OCI-M2 (cell line): Measurements from ENCODE around the gene SARDH.
"Not testable (repeated sequence)": the region's sequence is repeated elsewhere in the genome, so short reads cannot be mapped to it uniquely, and the experiment has no call there.

Experiments
- DNase-seq: peaks from one replicate; lab custom pipeline; 2025; ENCODE audit not compliant: unreplicated experiment; lab: John Stamatoyannopoulos, UW

Gene SARDH

DNA sequence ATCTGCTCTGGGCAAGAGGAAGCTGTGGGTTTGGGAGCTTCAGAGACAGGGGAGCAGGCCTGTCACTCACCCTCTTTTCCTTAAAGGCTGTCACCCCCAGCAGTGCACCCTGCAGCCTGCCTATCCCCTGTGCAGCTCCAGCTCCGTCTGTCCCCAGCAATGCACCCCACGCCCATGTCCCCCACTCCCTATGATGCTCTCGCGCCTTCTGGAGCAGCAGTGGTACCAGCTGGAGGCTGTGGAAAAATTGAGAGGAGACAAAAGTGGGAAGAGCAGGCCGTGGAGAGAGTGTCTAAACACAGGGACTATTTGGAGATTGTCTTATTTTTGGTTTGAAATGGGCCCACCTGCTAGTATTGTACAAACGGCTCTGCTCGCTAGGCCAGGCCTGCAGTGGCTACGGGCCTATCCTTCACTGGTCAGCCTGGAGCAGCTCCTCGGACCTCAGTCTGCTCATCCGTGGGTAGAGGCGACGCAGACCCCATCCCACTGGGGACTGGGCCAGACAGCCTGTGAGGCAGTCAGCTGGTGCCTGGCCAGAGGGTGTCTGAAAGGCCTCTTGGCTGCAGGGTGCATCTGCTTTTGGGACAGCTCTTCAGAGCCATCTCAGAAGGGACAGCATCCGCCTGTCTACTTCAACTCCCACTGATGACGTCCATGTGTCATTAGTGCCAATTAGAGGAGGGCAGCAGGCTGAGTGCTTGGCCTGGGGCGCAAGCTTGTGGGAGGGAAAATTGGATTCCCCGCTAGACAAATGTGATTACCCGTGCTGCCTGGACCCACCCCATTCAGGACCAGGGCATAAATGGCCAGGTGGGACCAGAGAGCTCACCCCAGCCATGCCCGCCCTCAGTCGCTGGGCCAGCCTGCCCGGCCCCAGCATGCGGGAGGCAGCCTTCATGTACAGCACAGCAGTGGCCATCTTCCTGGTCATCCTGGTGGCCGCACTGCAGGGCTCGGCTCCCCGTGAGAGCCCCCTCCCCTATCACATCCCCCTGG is 102.3 kb downstream of the SARDH start, which contains the start of gene DBH:
Gene DBH (plus strand): TSS at position 831 of the 999 bp plus-strand sequence. CDS start 9 bp downstream, at position 840.
- DNase-seq = no peak

DNA sequence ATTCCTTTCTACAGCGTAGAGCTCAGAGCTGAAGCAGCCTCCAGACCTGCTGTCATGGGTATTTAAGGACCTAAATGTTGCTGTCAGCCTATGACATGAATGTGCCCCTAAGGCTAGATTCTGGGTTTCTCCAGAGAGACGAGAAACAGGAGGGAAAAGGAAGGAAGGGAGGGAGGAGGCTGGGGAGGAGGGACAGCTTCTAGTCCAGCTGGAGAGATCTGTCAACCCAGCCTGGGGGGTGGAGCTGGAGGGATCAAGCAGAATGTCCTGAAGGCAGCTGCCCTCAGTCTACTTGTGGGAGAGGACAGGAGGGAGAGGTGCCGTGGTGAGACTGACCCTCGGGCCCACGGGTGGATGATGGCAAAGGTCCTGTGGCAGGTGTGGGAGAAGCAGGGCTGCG is 103.1 kb downstream of the SARDH start:
- no peak for DNase-seq

DNA sequence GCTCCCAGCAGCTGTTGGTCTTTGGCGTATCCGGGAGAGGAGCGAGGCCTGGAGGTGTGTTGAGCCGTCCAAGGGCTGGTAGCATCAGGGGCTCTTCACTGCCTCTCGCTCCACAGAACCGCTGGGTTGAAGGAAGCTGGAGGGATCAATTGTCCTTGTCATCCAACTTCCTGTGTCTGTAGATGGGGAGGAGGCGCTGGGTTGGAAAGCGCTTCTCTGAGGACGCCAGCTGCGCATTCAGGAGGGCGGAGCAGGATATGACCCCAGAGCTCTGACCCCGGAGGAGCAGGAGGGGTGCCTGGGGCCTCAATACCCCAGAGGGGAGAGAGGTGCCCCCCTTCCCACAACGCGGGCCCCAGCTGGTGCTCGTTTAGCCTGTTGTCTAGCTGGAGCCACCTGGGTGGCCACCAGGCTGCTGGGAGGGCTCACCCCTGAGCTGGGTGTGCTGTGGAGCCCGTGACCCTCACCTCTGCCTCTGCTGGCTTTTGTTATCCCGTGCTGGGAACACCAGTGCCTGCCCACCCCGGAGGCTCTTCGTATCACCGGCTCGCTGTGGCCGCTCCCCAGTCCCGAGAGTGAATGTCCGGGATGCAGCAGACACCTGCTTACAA is 104.0 kb downstream of the SARDH start:
- DNase-seq = no peak

DNA sequence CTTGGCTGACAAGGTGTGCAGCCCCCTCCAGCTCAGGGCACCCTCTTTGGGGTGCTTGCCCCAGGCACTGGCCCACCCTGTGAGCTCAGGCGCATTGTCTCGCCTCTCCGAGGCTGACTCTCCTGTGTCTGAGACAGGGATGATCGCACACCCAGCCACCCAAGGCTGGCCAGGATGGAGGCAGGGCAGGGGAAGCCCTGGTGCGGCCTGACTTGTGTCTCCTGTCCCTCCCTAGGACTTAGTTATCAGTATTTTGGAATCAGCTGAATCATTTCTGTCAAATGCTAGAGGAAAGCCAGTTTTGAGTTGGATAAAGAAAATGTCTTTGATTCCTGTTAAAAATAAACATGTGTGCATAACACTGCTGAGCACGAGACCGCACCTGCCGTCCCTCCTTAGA is 104.5 kb downstream of the SARDH start:
- DNase-seq = no peak

DNA sequence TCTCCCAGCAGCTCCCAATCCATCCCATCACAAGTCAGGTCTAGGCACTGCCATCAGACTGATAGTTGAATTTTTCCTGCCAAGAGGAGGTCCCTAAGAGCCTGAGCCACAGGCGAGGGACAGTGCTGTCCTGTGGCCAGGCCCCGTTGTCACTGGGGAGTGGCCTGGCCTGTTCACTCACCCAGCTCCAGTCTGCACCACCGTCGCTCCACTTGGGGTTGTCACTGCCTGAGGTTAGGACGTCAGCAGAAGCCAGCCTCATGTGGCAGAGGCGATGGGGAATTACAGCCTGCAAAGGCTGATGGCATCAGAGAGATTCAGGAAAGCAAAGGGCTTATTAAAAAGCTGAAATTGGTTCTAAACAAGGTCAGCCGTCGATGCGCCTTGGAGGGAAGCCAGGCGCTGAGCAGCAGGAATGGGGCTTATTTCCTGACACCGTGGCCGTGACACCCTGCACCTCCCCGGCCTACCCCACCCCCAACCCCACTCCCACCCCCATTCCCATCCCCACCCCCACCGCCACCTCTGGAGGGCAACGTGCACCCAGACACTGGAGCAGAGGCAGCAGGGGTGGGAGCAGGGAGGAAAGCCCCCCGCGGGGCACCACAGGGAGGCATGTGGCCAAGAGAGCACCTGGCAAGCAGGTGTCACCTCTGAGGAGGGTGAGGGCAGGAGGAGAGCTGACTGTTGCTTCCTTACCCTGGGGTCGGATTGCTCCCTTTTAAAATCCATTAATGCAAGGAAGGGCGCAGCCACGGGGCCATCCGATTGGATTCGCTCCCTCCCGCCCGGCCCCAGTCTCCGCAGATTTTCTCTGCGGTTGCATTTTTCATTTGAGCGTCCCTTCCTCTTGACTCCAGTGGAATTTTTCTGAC is 105.1 kb downstream of the SARDH start:
- no peak for DNase-seq

DNA sequence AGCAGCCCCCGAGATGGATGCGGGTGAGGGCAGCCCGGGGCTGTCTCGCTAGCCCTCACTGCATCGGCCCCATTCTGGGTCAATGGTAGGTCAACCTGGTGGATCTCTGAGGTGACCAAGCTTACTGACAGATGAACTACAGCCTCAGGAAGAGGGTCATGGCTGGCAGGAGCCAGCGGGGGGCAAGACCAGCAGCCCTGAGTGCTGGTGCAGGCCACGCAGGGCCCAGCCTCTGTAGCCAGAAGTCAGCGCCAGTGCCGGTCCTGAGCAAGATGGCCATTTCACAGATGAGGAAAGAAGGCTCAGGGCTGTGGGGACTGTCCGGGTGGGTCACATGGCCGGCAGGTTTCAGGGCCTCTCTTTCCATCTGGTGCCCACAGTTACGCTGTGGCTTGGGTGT is 107.0 kb downstream of the SARDH start:
- no peak for DNase-seq

DNA sequence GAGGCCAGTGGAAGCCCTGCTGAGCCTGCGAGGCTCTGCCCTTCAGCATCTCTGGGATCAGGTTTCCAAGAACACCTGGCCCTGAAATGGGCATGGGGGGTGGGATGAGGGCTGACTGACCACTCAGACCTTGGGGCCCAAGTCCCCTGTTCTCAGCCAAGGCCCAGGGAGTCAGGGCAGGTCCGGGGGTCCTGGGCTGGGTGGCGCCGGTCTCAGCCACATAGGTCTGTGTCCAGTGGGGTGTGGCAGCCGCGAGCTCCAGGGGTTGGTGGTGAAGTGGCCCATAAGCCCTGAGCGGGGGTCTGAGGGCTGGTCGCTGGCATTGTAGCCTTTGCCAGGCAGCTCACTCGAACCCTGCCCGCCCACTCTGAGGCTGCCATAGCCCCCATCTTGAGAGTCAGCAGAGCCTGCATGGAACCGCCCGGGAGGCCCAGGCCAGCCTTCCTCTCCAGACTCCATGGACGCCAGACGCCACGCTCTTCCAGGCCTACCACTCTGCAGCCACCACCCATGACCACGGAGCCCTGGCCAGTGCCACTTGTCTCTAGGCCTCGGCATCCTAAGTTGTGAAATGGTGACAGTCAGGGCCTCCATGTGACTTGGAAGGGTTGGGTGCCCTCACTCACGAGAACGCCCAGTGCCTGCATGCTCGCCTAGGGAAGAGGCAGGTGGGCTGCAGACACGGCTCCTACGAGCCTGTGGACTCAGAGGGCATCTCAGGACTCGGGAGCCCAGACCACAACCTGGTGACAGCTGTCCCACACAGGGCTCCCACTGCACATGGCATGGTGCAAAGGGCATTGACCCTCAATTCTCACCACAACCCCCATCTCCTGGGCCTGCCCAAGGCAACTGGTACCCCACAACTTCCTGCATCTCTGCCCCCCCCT is 108.7 kb downstream of the SARDH start:
- DNase-seq = no peak

DNA sequence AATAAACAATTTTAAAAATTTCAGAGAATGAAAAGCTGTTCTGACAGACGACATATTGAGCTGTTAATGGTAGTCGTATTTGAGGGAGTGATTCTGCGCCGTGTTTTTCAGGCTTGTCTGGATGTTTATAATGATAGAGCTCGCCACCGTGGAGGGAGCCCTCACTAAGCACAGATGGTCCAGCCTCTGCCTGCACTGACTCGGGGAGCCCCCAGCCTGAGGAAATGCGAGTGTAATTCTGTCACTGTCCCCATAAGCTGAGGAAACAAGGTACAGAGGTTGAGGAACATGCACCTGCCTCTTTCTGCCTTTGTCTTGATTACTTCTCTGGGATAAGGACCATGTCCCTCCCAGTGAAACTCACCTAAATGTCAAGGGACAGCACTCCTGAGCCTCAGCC is 109.4 kb downstream of the SARDH start:
- DNase-seq = no peak

DNA sequence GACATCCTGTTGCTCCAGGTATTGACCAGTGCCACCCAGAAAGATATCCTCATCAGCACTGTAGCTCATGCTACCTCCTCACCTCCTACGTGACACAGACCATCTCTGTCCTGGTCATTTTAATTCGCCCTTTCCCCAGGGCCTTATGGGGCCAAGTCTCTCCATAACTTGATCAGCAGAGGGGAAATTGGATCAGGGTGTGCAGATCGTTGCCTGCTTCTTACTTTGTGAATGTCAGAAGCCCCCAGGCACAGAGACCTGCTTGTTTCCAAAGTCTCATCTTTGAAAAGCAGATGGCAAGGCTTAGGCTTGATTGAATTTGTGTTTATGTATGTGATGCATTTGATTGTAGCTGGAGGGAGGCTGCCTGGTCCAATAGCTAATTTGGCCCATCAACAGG is 110.8 kb downstream of the SARDH start:
- no peak for DNase-seq

DNA sequence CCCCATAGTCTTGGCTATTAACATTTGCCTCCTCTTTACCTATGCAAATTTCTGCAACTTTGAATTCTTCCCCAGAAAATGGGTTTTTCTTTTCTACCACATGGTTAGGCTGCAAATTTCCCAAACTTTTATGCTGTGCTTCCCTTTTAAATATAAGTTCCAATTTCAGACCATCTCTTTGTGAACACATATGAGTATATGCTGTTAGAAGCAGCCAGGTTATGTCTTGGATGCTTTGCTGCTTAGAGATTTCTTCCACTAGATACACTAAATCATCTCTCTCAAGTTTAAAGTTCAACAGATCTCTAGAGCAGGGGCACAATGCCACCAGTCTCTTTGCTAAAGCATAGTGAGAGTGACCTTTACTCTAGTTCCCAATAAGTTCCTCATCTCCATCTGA is 112.1 kb downstream of the SARDH start:
- not testable (repeated sequence) for DNase-seq

DNA sequence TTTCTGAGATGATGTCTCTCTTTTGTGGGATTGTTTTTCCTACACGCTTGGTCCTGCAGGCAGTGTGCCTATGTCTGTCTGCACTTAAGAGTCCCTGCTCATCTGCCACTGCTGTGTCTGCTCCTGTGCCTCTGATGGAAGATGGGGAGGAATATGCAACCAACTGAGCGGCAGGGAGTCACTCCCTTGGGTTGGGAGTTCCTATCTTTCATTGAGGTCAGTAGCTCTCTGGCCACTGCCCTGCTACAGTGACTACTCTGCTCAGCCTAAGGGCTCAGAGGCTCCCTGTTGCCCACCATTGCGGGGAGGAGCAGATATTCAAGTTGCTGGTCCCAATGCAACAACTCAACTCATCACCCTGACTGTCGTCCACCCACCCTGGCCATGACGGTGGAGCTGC is 115.6 kb downstream of the SARDH start:
- DNase-seq = no peak

DNA sequence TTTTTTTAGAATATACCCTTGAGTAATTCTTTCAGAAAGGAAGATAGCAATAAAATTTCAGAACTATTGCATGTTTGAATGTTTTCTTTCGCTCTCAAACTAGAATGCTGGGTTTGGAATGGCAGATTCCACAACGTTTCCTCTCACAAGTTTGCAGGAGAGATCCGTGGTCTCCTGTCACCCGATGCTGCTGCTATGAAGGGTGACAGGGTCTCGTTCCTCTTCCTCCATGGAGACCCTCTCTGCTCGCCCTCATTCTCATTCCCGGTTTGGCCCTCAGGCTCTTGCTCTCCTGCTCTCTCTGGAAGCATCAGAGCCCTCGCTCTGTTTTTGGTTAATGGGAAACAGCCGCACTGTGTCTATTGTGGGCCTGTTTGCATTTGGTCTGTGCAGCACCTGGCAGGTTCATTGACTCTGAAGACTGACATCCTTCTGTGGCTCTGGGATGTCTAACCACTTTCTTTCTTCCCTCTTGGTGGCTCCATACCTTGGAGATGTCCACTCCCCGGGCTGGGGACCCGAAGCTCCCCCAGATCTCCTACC is 116.4 kb downstream of the SARDH start:
- DNase-seq = no peak

DNA sequence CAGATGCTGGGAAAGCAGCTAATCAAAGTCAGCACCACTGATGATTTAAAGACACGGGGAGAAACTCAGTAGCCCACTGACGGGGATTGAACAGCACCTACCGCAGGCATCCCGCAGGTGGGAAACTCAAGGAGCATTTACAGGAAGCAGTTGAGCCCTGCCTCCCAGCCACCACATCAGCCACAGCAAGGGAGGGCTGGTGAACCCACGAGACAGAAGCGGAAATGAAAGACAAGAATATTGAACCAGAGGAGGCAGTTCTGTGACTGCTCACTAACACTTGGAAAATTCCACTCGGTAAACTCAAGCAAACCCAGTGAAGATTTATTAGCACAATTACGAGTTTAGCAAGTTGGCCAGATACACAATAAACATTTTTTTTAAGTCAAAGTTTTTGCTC is 118.4 kb downstream of the SARDH start:
- DNase-seq = no peak

DNA sequence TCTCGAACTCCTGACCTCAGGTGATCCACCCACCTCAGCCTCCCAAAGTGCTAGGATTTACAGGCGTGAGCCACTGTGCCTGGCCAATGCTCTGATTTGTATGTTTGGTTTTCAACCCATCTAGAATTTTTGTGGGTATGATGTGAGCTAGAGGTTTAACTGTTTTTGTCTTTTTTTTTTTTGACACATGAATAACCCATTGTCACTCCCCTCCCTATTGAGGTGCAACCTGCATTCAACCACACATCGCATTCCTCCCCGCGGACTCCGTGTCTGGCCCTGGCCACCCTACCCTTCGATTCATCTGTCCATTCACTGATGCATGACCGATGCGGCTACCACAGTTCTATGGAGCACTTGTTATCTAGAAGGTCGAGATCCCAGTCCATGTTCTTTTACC is 119.4 kb downstream of the SARDH start:
- DNase-seq = no peak

DNA sequence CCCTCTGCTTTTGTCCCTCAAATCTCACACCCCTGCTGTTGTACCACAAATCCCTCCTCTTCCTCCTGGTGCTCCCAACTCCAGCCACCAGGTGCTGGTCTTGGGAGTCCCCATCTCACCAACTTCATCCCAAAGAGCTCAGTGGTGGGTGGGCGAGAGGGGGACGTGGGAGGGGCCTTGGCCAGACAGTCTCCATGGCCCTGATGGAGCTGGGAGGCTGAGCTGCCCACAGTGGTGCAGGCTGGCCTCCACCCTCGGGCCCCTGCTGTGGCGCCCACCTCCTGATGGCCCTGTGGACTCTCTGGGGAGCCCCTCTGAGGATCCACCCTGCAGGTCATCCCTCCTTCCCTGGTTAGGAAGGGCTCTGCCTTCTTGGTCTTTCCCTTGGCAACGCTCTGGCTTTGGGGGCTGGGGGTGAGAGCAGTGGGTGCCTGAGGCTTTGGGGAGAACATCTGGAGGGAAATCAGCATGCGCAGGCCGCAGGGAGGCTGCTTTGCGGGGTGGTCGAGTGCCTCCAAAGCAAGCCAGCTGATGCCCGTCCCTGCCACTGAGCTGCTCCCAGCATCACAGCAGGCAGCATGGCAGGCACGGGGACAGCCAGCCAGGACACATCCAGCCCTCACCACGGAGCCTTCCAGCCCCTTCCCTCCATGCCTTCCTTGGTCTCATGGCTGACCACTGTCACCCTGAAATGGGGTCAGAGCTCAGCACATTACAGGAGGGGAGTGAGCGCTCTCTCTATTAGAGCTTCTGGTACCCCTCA is 121.3 kb downstream of the SARDH start:
- no peak for DNase-seq

DNA sequence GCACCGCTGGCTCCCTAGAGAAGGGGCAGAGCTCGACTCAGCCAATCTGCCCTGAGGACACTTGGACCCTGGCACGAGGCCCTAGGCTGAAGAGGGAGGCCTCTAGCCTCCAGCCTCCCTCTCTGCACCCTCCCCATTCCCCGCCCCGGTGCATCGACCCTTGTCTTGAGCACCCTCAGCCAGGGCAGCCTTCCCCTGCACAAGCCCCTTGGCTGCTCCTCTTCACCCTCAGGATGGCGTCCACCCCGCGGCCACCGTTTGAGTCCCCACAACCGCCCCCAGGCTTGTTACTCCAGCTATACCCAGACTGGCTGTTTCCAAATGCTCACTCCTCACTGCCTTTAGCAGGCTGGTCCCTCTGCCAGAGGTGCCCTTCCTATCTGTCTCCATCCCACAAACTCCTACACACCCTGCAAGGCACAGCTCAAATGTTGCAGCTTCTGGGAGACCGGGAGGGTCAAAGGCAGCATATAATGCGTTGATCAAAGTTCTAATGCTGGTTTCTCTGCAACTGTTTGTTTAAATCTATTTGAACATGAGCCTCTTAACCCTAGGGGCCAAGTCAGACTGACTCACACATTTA is 122.5 kb downstream of the SARDH start:
- no peak for DNase-seq

DNA sequence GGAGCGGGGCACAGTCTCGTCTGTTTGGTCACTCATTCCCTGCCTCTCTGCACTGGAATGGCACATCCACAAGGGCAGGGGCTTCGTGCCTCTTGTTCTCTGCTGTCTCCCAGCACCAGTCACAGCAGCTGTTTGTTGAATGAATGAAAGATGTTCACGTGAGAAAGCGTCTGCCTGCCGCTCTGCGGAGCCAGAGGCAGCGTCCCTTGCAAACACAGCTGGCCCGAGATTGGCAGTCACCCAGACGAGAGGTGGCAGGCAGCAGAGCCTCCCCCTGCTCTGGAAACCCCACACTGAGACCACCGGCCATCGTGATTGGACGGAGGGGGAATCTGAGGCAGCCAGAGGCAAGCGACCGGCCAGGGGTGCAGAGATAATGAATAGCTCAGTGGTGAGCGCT is 123.0 kb downstream of the SARDH start:
- DNase-seq = no peak

DNA sequence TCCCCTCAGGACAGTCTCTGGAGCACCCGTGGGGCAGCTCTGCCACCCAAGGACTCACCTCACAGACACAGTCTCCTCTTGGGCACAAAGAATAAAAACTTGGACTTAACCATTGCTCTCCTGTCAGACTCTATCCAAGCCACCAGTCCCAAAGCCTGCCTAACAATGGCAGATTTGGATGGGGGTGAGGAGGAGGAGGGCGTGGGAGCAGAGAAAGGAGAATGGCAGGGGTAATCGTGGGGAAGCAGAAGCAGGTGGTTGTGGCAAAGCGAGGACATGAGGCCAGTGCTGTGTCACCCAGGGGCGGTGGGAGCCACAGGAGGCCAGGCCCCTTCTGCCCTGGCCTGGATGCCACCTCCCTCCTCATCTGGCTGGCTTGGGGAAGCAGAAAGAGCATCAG is 123.5 kb downstream of the SARDH start:
- DNase-seq = no peak

DNA sequence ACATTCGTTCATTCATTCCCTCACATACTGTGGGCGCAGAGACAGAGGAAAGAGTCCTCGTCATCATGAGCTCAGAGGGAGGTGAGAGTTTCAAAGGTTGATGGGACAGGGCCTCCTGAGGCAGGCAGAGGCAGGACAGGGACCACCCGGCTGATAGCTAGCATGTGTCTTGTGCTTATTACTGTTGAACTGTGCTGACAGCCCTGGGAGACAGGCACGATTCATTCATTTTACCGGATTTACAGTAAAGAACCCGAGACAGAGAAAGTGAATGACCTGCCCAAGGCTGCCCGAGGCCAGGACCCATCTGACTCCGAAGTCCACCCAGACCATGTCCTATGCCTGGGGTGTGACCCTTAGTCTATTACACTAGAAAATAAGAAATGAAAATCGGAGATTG is 124.1 kb downstream of the SARDH start:
- DNase-seq = no peak
